Breast epithelium (tissue), 4 donors: ENCODE data around the gene IMPA2. TPM values are rescaled to one million over a fixed set of nuclear protein-coding genes. Genes with fewer than 3 reads are reported as not detected.

Source experiments
- DNase-seq, 2 donors: peaks; one replicate each; pipeline ENCODE4 v3.0.0-alpha.2; 2019; ENCODE audit warnings: low spot score in 2 of 2
- H3K27ac ChIP-seq, 2 donors: fragments of 200-600 bp; sonication (generic) in 1 of 2; one replicate each; pipeline ENCODE4 v1.5.1; 2016 to 2019; ENCODE audit warnings: mild to moderate bottlenecking in 1 of 2
- H3K27me3 ChIP-seq, 2 donors: fragments of 200-600 bp; sonication (generic) in 1 of 2; one replicate each; pipeline versions ENCODE4 v1.5.1 to v1.6.0; 2017 to 2019; ENCODE audit warnings: control low read depth in 1 of 2, mild to moderate bottlenecking in 1 of 2
- H3K36me3 ChIP-seq: fragments of 200-600 bp; one replicate; pipeline ENCODE4 v1.5.1; 2019
- H3K4me1 ChIP-seq, 2 donors: fragments of 200-600 bp; sonication (generic); one replicate each; pipeline ENCODE4 v1.5.1; 2016 to 2019; ENCODE audit warnings: control low read depth in 1 of 2
- H3K4me3 ChIP-seq, 3 donors: fragments of 200-600 bp; sonication (generic); 1 replicate in 2 of 3; 2 replicates in 1 of 3; pipeline ENCODE4 v1.5.1; 2016 to 2019; ENCODE audit warnings: mild to moderate bottlenecking in 3 of 3, moderate library complexity in 2 of 3
- H3K9me3 ChIP-seq, 2 donors: fragments of 200-600 bp; sonication (generic) in 1 of 2; one replicate each; pipeline ENCODE4 v1.5.1; 2016 to 2019; ENCODE audit warnings: control low read depth in 1 of 2
- POLR2A ChIP-seq: fragments of 450-650 bp; IDR thresholded peaks from one replicate; pipeline ENCODE4 v1.6.1; 2016; ENCODE audit warnings: antibody characterized with exemption, mild to moderate bottlenecking, moderate library complexity
- POLR2AphosphoS5 ChIP-seq, 3 donors: sonication (generic); formaldehyde crosslinking; IDR thresholded peaks; one replicate each; pipeline ENCODE4 v1.6.1; 2017; ENCODE audit warnings: antibody characterized with exemption in 3 of 3
- intact Hi-C: fragments of 100-400 bp; cut with DNase I; formaldehyde crosslinking; loops from one replicate; pipeline ENCODE4 v1.15.1; 2023; ENCODE audit warnings: low total_unique reads
- total RNA-seq, 3 donors: library from RNA; depleted of rRNA; stranded (reverse); fragments of >200 nt; gene quantifications; one replicate each; pipeline ENCODE4 v1.1.0, GENCODE V29; 2016
- TF ChIP-seq, protein P1 (sequence below), 3 donors: fragments of 450-650 bp; IDR thresholded peaks; one replicate each; pipeline ENCODE4 v1.5.1; 2016 to 2017; ENCODE audit warnings: antibody characterized with exemption in 3 of 3, mild to moderate bottlenecking in 3 of 3, moderate library complexity in 3 of 3

Gene IMPA2
- total RNA-seq, 3 donors from 2014 or later, result 25.2 to 26.5 (median 26.2) TPM

DNA sequence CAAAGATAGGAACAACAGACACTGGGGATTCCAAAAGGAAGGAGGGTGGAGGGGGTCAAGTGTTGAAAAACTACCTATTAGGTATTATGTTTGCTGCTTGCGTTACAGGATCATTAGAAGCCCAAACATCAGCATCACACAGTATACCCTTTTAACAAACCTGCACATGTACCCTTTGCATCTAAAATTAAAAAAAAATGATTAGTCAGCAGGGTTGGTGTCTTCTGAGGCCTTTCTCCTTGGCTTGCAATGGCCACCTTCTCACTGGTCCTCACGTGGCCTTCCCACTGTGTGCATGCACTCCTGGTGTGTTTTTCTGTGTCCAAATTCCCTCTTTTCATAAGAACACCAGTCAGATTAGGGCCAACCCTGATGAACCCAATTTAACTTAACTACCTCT lies 5.6 kb upstream of the IMPA2 start:
- TF ChIP-seq POLR2A (no peak), POLR2AphosphoS5 (IDR thresholded peaks at IDR 0.05) (no peak)
- TF ChIP-seq, protein P1, sequence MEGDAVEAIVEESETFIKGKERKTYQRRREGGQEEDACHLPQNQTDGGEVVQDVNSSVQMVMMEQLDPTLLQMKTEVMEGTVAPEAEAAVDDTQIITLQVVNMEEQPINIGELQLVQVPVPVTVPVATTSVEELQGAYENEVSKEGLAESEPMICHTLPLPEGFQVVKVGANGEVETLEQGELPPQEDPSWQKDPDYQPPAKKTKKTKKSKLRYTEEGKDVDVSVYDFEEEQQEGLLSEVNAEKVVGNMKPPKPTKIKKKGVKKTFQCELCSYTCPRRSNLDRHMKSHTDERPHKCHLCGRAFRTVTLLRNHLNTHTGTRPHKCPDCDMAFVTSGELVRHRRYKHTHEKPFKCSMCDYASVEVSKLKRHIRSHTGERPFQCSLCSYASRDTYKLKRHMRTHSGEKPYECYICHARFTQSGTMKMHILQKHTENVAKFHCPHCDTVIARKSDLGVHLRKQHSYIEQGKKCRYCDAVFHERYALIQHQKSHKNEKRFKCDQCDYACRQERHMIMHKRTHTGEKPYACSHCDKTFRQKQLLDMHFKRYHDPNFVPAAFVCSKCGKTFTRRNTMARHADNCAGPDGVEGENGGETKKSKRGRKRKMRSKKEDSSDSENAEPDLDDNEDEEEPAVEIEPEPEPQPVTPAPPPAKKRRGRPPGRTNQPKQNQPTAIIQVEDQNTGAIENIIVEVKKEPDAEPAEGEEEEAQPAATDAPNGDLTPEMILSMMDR (IDR thresholded peaks at IDR 0.05), result no peak
- Histone ChIP-seq H3K4me3 (no peak overlapping the region), H3K27ac (no peak overlapping the region), H3K36me3 (no peaks in the 10 kb centered on the region), H3K27me3 (no peaks in the 10 kb centered on the region), H3K9me3 (no peaks in the 10 kb centered on the region), H3K4me1 (peaks cover 0 to 2% of the 10 kb centered on the region in 2 donors)
- DNase-seq, result no peak
- intact Hi-C loops, result no loop called here

DNA sequence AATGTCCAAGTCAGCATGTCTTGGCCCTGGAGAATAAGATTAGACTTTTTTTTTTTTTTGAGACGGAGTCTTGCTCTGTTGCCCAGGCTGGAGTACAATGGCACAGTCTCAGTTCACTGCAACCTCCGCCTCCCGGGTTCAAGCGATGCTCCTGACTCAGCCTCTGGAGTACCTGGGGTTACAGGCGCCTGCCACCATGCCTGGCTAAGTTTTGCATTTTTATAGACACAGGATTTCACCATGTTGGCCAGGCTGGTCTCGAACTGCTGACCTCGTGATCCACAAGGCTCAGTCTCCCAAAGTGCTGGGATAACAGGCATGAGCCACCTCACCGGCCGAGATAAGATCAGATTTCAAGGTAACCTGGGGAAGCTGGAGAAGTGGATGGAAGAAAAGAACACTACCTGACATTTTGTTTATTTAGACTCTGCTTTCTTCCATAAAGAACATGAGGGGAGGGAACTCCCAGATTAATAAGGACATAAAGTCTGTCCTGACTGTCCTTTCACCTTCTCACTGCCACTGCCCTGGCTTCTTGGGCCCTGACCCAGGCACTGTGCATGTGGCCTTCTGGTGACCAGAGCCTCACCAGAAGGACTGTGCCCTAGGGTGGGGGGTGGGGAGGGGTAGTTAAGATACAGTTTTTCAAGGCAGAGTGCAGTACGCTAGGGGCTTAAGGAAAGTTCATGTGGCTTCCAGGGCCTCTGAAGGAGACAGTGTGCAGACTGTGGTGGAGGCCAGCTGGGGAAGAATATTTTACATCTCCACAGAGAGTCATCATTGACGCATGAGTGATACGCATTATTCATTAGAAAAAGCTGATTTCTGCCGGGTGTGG lies 4.8 kb upstream of the IMPA2 start:
- peaks cover 0 to 2% of the 10 kb centered on the region in 2 donors for H3K4me1 ChIP-seq
- no peak overlapping the region for H3K27ac ChIP-seq
- no peaks in the 10 kb centered on the region for H3K27me3 ChIP-seq
- DNase-seq, result no peak
- H3K9me3 ChIP-seq, result no peaks in the 10 kb centered on the region
- H3K36me3 ChIP-seq, result no peaks in the 10 kb centered on the region
- no peak overlapping the region for H3K4me3 ChIP-seq
- no peak for TF ChIP-seq POLR2A
- TF ChIP-seq, protein P1 (IDR thresholded peaks at IDR 0.05), result no peak
- TF ChIP-seq POLR2AphosphoS5 (IDR thresholded peaks at IDR 0.05), result no peak
- intact Hi-C loops, result no loop called here

DNA sequence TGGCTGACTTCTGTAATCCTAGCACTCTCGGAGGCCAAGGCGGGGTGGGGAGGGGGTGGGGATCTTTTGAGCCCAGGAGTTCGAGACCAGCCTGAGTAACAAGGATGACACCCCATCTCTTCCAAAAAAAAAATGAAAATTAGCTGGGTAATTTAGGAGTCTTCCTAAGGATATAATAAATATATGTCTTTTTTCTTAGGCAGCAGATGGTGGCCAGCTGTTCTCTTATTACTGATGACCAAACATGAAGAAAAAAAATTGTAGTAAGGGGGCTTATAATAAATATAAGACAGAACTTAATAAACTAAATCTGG lies 4.2 kb upstream of the IMPA2 start:
- no peaks in the 10 kb centered on the region for H3K36me3 ChIP-seq
- no peaks in the 10 kb centered on the region for H3K9me3 ChIP-seq
- peaks cover 0 to 2% of the 10 kb centered on the region in 2 donors for H3K4me1 ChIP-seq
- no peak overlapping the region for H3K4me3 ChIP-seq
- H3K27me3 ChIP-seq, result no peaks in the 10 kb centered on the region
- DNase-seq, result no peak
- intact Hi-C loops, result no loop called here
- TF ChIP-seq POLR2AphosphoS5 (IDR thresholded peaks at IDR 0.05) (no peak), POLR2A (no peak)
- TF ChIP-seq, protein P1 (IDR thresholded peaks at IDR 0.05), result no peak
- no peak overlapping the region for H3K27ac ChIP-seq

DNA sequence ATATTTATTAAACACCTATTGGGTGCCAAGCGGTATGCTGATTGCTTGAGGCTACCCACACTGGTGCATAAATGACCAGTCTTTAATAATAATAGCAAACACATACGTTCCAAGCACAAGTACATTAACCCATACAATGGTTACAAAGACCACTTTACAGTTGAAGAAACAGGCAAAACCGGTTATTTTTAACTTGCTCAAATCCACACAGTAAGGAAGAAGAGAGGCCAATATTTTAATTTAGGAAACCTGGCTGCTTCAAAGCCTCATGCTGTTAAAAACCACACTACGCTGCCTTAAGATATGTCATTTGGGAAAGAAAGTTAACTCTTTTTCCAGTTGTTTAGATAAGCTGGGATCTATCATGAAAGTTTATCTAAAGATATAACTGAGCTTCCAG lies 2.4 kb upstream of the IMPA2 start:
- no peak for DNase-seq
- no peak overlapping the region for H3K4me3 ChIP-seq
- no peaks in the 10 kb centered on the region for H3K36me3 ChIP-seq
- no peaks in the 10 kb centered on the region for H3K27me3 ChIP-seq
- H3K27ac ChIP-seq, result no peak overlapping the region
- no peak for TF ChIP-seq POLR2AphosphoS5 (IDR thresholded peaks at IDR 0.05)
- no peak for TF ChIP-seq POLR2A
- TF ChIP-seq, protein P1 (IDR thresholded peaks at IDR 0.05), result no peak
- intact Hi-C loops, result no loop called here
- no peaks in the 10 kb centered on the region for H3K9me3 ChIP-seq
- H3K4me1 ChIP-seq, result peaks cover 2 to 6% of the 10 kb centered on the region in 2 donors

DNA sequence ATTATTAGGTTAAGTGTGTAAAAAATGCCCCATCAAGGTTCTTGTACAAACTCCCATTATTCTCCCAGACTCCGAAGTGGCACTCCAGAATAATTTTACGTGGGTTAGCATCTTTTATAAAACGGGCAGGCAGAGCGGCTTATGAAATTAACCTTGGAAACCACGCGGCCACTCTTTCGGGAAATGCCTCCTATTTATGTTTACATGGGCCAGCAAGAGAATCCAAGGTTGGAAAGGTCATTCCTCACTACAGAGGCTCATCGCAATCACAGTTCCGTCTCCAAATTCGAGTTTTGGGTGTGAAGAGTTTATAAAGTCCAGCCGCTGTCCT lies 1.2 kb upstream of the IMPA2 start:
- Histone ChIP-seq H3K4me3 (peak overlapping the region; percentile 69 to 86 (median 76)), H3K4me1 (peaks cover 2 to 6% of the 10 kb centered on the region in 2 donors), H3K27ac (peak overlapping the region; percentile 92 to 95), H3K27me3 (no peaks in the 10 kb centered on the region), H3K9me3 (no peaks in the 10 kb centered on the region), H3K36me3 (no peaks in the 10 kb centered on the region)
- no peak for DNase-seq
- intact Hi-C loops, result loop anchor here (5.0 kb wide), 1 partner anchor 38 kb away; no protein-coding TSS in a partner anchor
- TF ChIP-seq, protein P1 (IDR thresholded peaks at IDR 0.05), result no peak
- TF ChIP-seq POLR2AphosphoS5 (IDR thresholded peaks at IDR 0.05) (no peak), POLR2A (no peak)
